Measurements from ENCODE around the gene PPL.

Gene PPL

DNA sequence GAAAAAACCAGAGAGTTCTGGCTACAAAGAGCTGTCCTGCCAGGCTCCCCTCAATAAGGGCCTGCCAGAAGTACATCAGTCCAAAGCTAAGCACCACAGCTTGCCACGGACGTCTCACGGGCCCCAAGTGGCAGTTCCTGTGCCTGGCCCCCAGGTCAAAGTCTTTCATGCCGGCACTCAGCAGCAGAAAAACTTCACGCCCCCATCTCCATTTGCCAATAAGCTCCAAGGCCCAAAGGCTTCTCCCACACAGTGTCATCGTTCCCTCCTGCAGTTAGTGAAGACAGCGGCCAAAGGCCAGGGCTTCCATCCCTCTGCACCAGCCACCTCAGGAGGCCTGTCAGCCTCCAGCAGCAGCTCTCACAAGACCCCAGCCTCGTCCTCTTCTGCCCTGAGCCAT lies 62.3 kb downstream of the PPL start:
- Histone ChIP-seq H3K9me3 (ENCODE audit: insufficient read depth, low read length, severe bottlenecking) (no peaks in the 10 kb centered on the region), H3K36me3 (ENCODE audit: insufficient read depth, low read length) (peaks cover 89% of the 10 kb centered on the region), H3K4me2 (ENCODE audit: insufficient read depth, low read length) (no peak overlapping the region), H2AFZ (ENCODE audit: low read depth, low read length) (no peak overlapping the region), H3K79me2 (ENCODE audit: insufficient read depth, low read length) (no peaks in the 10 kb centered on the region), H3K27ac (ENCODE audit: low read length) (no peak overlapping the region), H3K4me3 (ENCODE audit: low read depth in 1 of 2, low read length in 2 of 2) (no peak overlapping the region), H4K20me1 (ENCODE audit: insufficient read depth, low read length) (peaks cover 21% of the 10 kb centered on the region), H3K9ac (ENCODE audit: low read depth, low read length) (no peak overlapping the region), H3K4me1 (ENCODE audit: insufficient read depth, low read length) (no peaks in the 10 kb centered on the region), H3K27me3 (ENCODE audit: insufficient read depth, low read length, poor library complexity) (no peaks in the 10 kb centered on the region)
- DNase-seq, result no peak
- ATAC-seq (ENCODE audit: insufficient read depth, low read depth), result no peak
- TF ChIP-seq, protein P1, sequence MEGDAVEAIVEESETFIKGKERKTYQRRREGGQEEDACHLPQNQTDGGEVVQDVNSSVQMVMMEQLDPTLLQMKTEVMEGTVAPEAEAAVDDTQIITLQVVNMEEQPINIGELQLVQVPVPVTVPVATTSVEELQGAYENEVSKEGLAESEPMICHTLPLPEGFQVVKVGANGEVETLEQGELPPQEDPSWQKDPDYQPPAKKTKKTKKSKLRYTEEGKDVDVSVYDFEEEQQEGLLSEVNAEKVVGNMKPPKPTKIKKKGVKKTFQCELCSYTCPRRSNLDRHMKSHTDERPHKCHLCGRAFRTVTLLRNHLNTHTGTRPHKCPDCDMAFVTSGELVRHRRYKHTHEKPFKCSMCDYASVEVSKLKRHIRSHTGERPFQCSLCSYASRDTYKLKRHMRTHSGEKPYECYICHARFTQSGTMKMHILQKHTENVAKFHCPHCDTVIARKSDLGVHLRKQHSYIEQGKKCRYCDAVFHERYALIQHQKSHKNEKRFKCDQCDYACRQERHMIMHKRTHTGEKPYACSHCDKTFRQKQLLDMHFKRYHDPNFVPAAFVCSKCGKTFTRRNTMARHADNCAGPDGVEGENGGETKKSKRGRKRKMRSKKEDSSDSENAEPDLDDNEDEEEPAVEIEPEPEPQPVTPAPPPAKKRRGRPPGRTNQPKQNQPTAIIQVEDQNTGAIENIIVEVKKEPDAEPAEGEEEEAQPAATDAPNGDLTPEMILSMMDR (IDR thresholded peaks at IDR 0.05; ENCODE audit: borderline replicate concordance, extremely low read depth, low read length, poor library complexity, severe bottlenecking), result no peak
- TF ChIP-seq EZH2 (IDR thresholded peaks at IDR 0.05; ENCODE audit: borderline replicate concordance, low read depth, low read length, severe bottlenecking), result no peak

DNA sequence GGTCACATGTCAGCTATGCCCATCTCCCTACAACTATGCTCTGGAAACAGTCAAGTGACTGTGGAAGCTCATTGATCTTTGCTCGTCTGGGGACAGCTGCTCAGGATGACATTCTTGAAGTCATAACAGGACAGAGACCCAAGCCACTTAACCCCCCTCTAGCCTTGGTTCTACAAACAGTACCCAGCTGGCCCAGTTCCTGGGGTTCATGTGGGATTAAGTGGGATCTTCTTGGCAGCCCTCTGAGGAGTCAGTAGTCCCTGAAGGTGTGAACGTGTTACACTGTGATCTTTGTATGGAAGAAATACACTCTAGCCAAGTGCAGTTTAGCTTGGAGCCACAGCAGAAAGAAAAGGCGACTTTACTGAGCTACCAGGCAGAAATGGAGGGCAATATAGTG lies 63.9 kb downstream of the PPL start:
- Histone ChIP-seq H3K27me3 (ENCODE audit: insufficient read depth, low read length, poor library complexity) (no peaks in the 10 kb centered on the region), H3K36me3 (ENCODE audit: insufficient read depth, low read length) (peaks cover 89% of the 10 kb centered on the region), H3K4me1 (ENCODE audit: insufficient read depth, low read length) (no peaks in the 10 kb centered on the region), H3K9ac (ENCODE audit: low read depth, low read length) (no peak overlapping the region), H4K20me1 (ENCODE audit: insufficient read depth, low read length) (peaks cover 33% of the 10 kb centered on the region), H3K4me3 (ENCODE audit: low read depth in 1 of 2, low read length in 2 of 2) (no peak overlapping the region), H2AFZ (ENCODE audit: low read depth, low read length) (no peak overlapping the region), H3K27ac (ENCODE audit: low read length) (no peak overlapping the region), H3K4me2 (ENCODE audit: insufficient read depth, low read length) (no peak overlapping the region), H3K79me2 (ENCODE audit: insufficient read depth, low read length) (peaks cover 12% of the 10 kb centered on the region; the same call in 1 of the 2 replicates), H3K9me3 (ENCODE audit: insufficient read depth, low read length, severe bottlenecking) (no peaks in the 10 kb centered on the region)
- ATAC-seq (ENCODE audit: insufficient read depth, low read depth) (no peak), DNase-seq (no peak)
- TF ChIP-seq EZH2 (IDR thresholded peaks at IDR 0.05; ENCODE audit: borderline replicate concordance, low read depth, low read length, severe bottlenecking), result no peak
- TF ChIP-seq, protein P1 (IDR thresholded peaks at IDR 0.05; ENCODE audit: borderline replicate concordance, extremely low read depth, low read length, poor library complexity, severe bottlenecking), result no peak

DNA sequence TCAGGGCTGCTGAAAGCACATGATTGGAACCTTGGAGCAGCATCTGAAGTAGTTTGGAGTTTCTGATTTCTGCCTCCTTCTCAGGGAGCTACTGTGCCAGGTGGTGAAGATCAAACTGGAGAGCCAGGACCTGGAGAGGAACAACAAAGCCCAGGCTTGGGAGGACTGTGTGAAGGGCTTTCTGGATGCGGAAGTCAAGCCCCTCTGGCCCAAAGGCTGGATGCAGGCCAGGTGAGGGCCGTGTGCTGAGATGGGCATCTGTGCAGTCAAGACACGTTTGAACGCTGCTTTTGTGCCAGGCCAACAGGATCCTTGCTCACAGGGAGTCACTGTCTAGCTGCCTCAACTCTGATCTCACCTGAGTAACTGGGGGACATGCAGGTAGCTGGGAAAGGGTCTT lies 65.9 kb downstream of the PPL start:
- Histone ChIP-seq H3K9me3 (ENCODE audit: insufficient read depth, low read length, severe bottlenecking) (no peaks in the 10 kb centered on the region), H3K4me3 (ENCODE audit: low read depth in 1 of 2, low read length in 2 of 2) (no peak overlapping the region), H3K9ac (ENCODE audit: low read depth, low read length) (no peak overlapping the region), H3K4me1 (ENCODE audit: insufficient read depth, low read length) (no peaks in the 10 kb centered on the region), H3K27ac (ENCODE audit: low read length) (no peak overlapping the region), H2AFZ (ENCODE audit: low read depth, low read length) (no peak overlapping the region), H3K27me3 (ENCODE audit: insufficient read depth, low read length, poor library complexity) (no peaks in the 10 kb centered on the region), H3K36me3 (ENCODE audit: insufficient read depth, low read length) (peaks cover 86% of the 10 kb centered on the region), H4K20me1 (ENCODE audit: insufficient read depth, low read length) (peaks cover 42% of the 10 kb centered on the region), H3K4me2 (ENCODE audit: insufficient read depth, low read length) (no peak overlapping the region), H3K79me2 (ENCODE audit: insufficient read depth, low read length) (peaks cover 32% of the 10 kb centered on the region)
- DNase-seq (no peak), ATAC-seq (ENCODE audit: insufficient read depth, low read depth) (no peak)
- TF ChIP-seq, protein P1 (IDR thresholded peaks at IDR 0.05; ENCODE audit: borderline replicate concordance, extremely low read depth, low read length, poor library complexity, severe bottlenecking), result no peak
- TF ChIP-seq EZH2 (IDR thresholded peaks at IDR 0.05; ENCODE audit: borderline replicate concordance, low read depth, low read length, severe bottlenecking), result no peak

Data from DND-41 (cell line).